Caco-2 (cell line): ENCODE results near the gene TRIP13. TPM values are rescaled to one million over a fixed set of nuclear protein-coding genes. Genes with fewer than 3 reads are reported as not detected.
A peak's percentile ranks its signal among the peaks of the same experiment; 100 is the strongest.

Experiments used
- BruUV-seq: library from RNA; stranded (reverse); fragments of 400-500 nt; replicated peaks from 2 replicates; lab custom pipeline; 2021; lab: Mats Ljungman, UMichigan
- CTCF ChIA-PET: fragments of 300-600 bp; sonication (Branson Sonifier 250); formaldehyde crosslinking; loops from one replicate; lab custom pipeline; 2022; ENCODE audit warnings: antibody characterized with exemption; lab: Charles Lee
- POLR2A ChIA-PET: fragments of 300-600 bp; sonication (Branson Sonifier 250); formaldehyde crosslinking; loops from one replicate; lab custom pipeline; 2022; ENCODE audit warnings: antibody characterized with exemption; lab: Charles Lee
- DNase-seq, 2 experiments: peaks; one replicate each; pipeline versions ENCODE4 v3.0.0 to v3.0.0-alpha.2; 2020 to 2022
- H3K27me3 ChIP-seq: replicated peaks from 2 replicates; pipeline ENCODE4 v1.6.0; 2011; ENCODE audit warnings: low read length; ENCODE audit not compliant: control insufficient read depth, insufficient read depth
- H3K36me3 ChIP-seq: 2 replicates; pipeline ENCODE4 v1.5.1; 2011; ENCODE audit warnings: low read length; ENCODE audit not compliant: control insufficient read depth, insufficient read depth
- H3K4me1 ChIP-seq: fragments of 250-450 bp; sonication (Bioruptor Pico); 2 replicates; pipeline ENCODE4 v1.5.1; 2020; ENCODE audit warnings: mild to moderate bottlenecking
- H3K4me3 ChIP-seq: 2 replicates; pipeline ENCODE4 v1.5.1; 2011; ENCODE audit warnings: low read depth, mild to moderate bottlenecking, control low read depth, low read length
- H3K9me3 ChIP-seq: fragments of 250-450 bp; sonication (Bioruptor Pico); 2 replicates; pipeline ENCODE4 v1.5.1; 2020; ENCODE audit warnings: mild to moderate bottlenecking, moderate library complexity
- H3K27ac Mint-ChIP-seq: one replicate; pipeline ENCODE4 v1.8.0; 2022; ENCODE audit warnings: mixed read lengths; ENCODE audit not compliant: unreplicated experiment
- H3K27me3 Mint-ChIP-seq: one replicate; pipeline ENCODE4 v1.8.0; 2022; ENCODE audit warnings: mixed read lengths; ENCODE audit not compliant: insufficient read depth, unreplicated experiment
- H3K36me3 Mint-ChIP-seq: one replicate; pipeline ENCODE4 v1.8.0; 2022; ENCODE audit warnings: mild to moderate bottlenecking, mixed read lengths; ENCODE audit not compliant: insufficient read depth, unreplicated experiment
- H3K4me1 Mint-ChIP-seq: one replicate; pipeline ENCODE4 v1.8.0; 2022; ENCODE audit warnings: low read depth, mixed read lengths; ENCODE audit not compliant: unreplicated experiment
- H3K4me3 Mint-ChIP-seq: one replicate; pipeline ENCODE4 v1.8.0; 2022; ENCODE audit warnings: mild to moderate bottlenecking, moderate library complexity, mixed read lengths; ENCODE audit not compliant: unreplicated experiment
- H3K9me3 Mint-ChIP-seq: one replicate; pipeline ENCODE4 v1.8.0; 2022; ENCODE audit warnings: mixed read lengths; ENCODE audit not compliant: unreplicated experiment
- intact Hi-C: fragments of 100-400 bp; cut with micrococcal nuclease; formaldehyde crosslinking; loops from one replicate; pipeline ENCODE4 v1.10.0; 2022; ENCODE audit not compliant: unreplicated experiment
- total RNA-seq: library from RNA; stranded (reverse); gene quantifications from 2 replicates; pipeline ENCODE4 v1.2.3, GENCODE V29; 2022
- TF ChIP-seq, protein P1 (sequence below), 2 experiments: fragments of 200-600 bp in 1 of 2; IDR thresholded peaks; 1 replicate in 1 of 2; 2 replicates in 1 of 2; pipeline versions ENCODE4 v1.5.1 to v1.8.0; 2011 to 2022; ENCODE audit warnings: antibody characterized with exemption in 1 of 2, control low read depth in 1 of 2, inconsistent platforms in 1 of 2, low read depth in 1 of 2, low read length in 1 of 2, mild to moderate bottlenecking in 1 of 2, moderate library complexity in 1 of 2; ENCODE audit not compliant: insufficient read depth in 1 of 2, severe bottlenecking in 1 of 2, unreplicated experiment in 1 of 2

The TRIP13 gene
- total RNA-seq, 1 experiment from 2014 or later = 42.5 TPM

DNA sequence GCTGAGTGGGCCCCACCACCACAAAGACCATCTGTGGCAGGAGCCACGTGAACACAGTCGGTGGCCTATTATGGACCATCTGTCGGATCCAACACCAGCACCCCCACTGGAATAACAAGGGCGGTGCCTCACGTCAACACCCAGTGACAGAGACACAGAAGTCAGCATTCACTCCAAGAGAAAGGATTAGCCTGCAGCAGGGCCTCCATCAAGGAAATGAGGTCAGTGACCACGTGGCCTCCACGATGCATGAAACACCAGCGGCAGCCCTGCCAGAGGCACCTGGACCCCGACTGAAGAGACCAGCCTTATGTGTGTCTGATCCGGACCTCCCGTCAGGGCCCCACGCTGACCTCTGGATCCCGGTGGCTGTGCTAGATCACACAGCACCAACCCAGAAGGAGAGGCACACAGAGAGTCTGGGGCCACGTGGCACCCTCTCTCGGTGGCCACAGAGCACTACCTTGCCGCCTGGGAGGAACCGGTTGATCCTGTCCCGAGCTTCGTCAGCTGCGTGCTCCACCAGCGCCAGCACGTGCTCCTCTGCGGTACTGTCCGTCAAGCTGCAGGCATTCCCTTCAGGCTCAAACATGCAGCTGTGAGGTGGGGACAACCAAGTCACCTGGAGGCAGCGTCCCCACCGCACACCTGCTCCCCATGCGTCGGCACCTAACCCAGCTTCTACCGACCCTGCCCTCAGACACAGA, 9.1 kb upstream of the TRIP13 start:
- H3K9me3 Mint-ChIP-seq = no peaks in the 10 kb centered on the region
- no peak overlapping the region for H3K27ac Mint-ChIP-seq
- H3K4me1 Mint-ChIP-seq = no peaks in the 10 kb centered on the region
- H3K36me3 Mint-ChIP-seq = peaks cover 73% of the 10 kb centered on the region
- TF ChIP-seq, protein P1, sequence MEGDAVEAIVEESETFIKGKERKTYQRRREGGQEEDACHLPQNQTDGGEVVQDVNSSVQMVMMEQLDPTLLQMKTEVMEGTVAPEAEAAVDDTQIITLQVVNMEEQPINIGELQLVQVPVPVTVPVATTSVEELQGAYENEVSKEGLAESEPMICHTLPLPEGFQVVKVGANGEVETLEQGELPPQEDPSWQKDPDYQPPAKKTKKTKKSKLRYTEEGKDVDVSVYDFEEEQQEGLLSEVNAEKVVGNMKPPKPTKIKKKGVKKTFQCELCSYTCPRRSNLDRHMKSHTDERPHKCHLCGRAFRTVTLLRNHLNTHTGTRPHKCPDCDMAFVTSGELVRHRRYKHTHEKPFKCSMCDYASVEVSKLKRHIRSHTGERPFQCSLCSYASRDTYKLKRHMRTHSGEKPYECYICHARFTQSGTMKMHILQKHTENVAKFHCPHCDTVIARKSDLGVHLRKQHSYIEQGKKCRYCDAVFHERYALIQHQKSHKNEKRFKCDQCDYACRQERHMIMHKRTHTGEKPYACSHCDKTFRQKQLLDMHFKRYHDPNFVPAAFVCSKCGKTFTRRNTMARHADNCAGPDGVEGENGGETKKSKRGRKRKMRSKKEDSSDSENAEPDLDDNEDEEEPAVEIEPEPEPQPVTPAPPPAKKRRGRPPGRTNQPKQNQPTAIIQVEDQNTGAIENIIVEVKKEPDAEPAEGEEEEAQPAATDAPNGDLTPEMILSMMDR (IDR thresholded peaks at IDR 0.05; ENCODE audit: insufficient read depth in 1 of 2, low read depth in 1 of 2, low read length in 1 of 2, severe bottlenecking in 1 of 2, unreplicated experiment in 1 of 2) = no peak
- Histone ChIP-seq H3K9me3 (no peaks in the 10 kb centered on the region), H3K27me3 (no peaks in the 10 kb centered on the region), H3K4me1 (no peaks in the 10 kb centered on the region), H3K4me3 (no peak overlapping the region), H3K36me3 (peaks cover 10% of the 10 kb centered on the region)
- H3K27me3 Mint-ChIP-seq = no peaks in the 10 kb centered on the region
- ChIA-PET POLR2A (no interaction called here), CTCF (no interaction called here)
- no peak overlapping the region for H3K4me3 Mint-ChIP-seq
- peak in 1 of 2 experiments; percentile 25 for DNase-seq
- BruUV-seq = no TSS peak
- intact Hi-C loops = no loop called here

DNA sequence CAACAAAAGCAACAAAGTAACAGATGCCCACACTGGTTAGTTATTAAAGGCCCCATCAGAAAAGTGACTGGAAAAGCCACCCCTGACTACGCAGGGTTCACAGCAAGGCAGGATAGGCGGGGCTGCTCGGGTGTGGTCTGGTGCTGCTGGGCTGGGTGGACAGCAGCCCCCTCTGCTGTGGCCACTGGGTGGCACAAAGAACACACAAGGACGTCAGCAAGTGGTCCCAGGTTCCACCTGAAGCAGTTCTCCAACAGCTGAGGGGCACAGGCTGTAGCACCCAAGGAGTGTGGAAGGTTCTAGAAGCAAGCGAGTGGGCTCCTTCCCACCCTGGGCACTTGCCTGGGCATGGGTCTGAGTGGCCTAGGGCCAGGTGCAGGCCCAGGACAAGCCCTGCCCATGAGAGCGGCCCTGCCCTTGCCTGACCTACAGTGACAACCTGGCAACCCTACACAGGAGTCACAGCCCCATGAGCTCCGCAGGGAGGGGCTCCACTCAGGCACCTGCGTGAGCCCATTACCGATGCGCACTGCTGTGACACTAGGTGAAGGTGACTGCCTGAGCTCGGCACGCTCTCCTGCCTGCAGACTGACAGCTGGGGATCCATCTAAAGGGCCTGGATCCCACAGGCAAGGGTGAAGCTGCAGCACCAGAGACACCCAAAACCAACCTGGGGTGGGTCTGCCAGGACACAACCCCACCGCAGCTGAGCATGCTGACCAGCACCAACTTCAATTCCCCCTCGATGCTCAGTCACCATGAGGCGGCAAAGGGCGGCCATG, 8.1 kb upstream of the TRIP13 start:
- intact Hi-C loops = no loop called here
- CTCF ChIA-PET = no interaction called here
- POLR2A ChIA-PET = no interaction called here
- Histone ChIP-seq H3K4me3 (no peak overlapping the region), H3K4me1 (no peaks in the 10 kb centered on the region), H3K36me3 (peaks cover 10% of the 10 kb centered on the region), H3K27me3 (no peaks in the 10 kb centered on the region), H3K9me3 (no peaks in the 10 kb centered on the region)
- peaks cover 83% of the 10 kb centered on the region for H3K36me3 Mint-ChIP-seq
- no TSS peak for BruUV-seq
- no peak overlapping the region for H3K27ac Mint-ChIP-seq
- H3K27me3 Mint-ChIP-seq = no peaks in the 10 kb centered on the region
- no peak overlapping the region for H3K4me3 Mint-ChIP-seq
- peak in 1 of 2 experiments; percentile 31 for DNase-seq
- H3K9me3 Mint-ChIP-seq = no peaks in the 10 kb centered on the region
- no peaks in the 10 kb centered on the region for H3K4me1 Mint-ChIP-seq
- TF ChIP-seq, protein P1 (IDR thresholded peaks at IDR 0.05; ENCODE audit: insufficient read depth in 1 of 2, low read depth in 1 of 2, low read length in 1 of 2, severe bottlenecking in 1 of 2, unreplicated experiment in 1 of 2) = no peak

GRCh38 chr5:885127-885442, 7.6 kb upstream of the TRIP13 start:
- H3K4me1 Mint-ChIP-seq = no peaks in the 10 kb centered on the region
- BruUV-seq = no TSS peak
- no peak overlapping the region for H3K4me3 ChIP-seq
- no peaks in the 10 kb centered on the region for H3K27me3 ChIP-seq
- ChIA-PET POLR2A (no interaction called here), CTCF (no interaction called here)
- no peaks in the 10 kb centered on the region for H3K9me3 ChIP-seq
- H3K4me1 ChIP-seq = no peaks in the 10 kb centered on the region
- intact Hi-C loops = no loop called here
- TF ChIP-seq, protein P1 (IDR thresholded peaks at IDR 0.05; ENCODE audit: insufficient read depth in 1 of 2, low read depth in 1 of 2, low read length in 1 of 2, severe bottlenecking in 1 of 2, unreplicated experiment in 1 of 2) = no peak
- no peaks in the 10 kb centered on the region for H3K9me3 Mint-ChIP-seq
- H3K27me3 Mint-ChIP-seq = no peaks in the 10 kb centered on the region
- peak in 1 of 2 experiments; percentile 30 for DNase-seq
- no peak overlapping the region for H3K27ac Mint-ChIP-seq
- no peak overlapping the region for H3K4me3 Mint-ChIP-seq
- peaks cover 10% of the 10 kb centered on the region for H3K36me3 ChIP-seq
- H3K36me3 Mint-ChIP-seq = peaks cover 87% of the 10 kb centered on the region
